Measurements from ENCODE around the gene ZNF684. TPM values are rescaled to one million over a fixed set of nuclear protein-coding genes. Genes with fewer than 3 reads are reported as not detected.
A peak's percentile ranks its signal among the peaks of the same experiment; 100 is the strongest.
"Not testable (repeated sequence)": the region's sequence is repeated elsewhere in the genome, so short reads cannot be mapped to it uniquely, and the experiment has no call there.

ZNF684 gene
- polyA plus RNA-seq (ENCODE audit: insufficient read length) = 3.6 TPM

- peak; percentile 91 for DNase-seq
Observed at GRCh38 chr1:40531381-40532061, at the start of gene ZNF684. ZNF684 (plus strand) TSS chr1:40531637; CDS start chr1:40533167, 1,530 bp downstream.

- no peak for DNase-seq
Observed at GRCh38 chr1:40495315-40495903, 36.0 kb upstream of the ZNF684 start.

DNA sequence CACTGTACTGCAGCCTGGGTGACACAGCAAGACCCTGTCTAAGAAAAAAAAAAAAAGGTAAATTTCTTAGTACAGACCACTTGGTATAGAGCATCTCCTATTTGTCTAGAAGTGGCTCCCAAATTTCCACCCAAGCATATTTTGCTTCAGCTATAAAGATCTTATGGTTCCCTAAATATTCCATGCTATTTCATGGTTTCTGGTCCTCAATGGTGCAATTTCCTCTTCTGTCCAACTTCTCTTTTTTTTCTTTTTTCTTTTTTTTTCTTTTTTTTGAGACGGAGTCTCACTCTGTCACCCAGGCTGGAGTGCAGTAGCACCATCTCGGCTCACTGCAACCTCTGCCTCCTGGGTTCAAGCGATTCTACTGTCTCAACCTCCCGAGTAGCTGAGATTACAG, 28.8 kb upstream of the ZNF684 start:
- DNase-seq = not testable (repeated sequence)

DNA sequence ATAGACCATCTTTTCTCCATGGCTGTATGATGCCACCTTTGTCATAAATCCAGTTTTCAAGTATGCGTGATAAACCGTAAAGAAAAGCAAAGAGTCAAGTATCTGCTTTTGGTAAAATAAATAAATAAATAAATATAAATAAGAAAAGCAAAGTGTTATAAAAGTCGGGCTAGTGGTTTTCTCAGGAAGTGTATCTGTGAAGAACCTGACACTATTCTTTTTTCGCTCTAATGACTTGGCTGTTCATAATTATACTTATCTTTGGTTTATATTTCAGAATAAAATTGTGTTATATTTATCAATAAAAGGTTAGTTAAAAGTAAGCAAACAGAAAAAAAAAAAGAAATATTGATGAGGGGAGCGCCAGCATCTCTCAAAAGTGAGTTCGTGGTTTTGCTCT, 23.5 kb upstream of the ZNF684 start:
- DNase-seq = no peak

- peak; percentile 80 for DNase-seq
Observed at GRCh38 chr1:40508375-40509341, 22.8 kb upstream of the ZNF684 start, which contains the start of gene EXO5. EXO5 (plus strand) TSS chr1:40508767; CDS start chr1:40514545, 5,778 bp downstream.

GRCh38 chr1:40519517-40519916, 11.9 kb upstream of the ZNF684 start:
- DNase-seq = no peak

DNA sequence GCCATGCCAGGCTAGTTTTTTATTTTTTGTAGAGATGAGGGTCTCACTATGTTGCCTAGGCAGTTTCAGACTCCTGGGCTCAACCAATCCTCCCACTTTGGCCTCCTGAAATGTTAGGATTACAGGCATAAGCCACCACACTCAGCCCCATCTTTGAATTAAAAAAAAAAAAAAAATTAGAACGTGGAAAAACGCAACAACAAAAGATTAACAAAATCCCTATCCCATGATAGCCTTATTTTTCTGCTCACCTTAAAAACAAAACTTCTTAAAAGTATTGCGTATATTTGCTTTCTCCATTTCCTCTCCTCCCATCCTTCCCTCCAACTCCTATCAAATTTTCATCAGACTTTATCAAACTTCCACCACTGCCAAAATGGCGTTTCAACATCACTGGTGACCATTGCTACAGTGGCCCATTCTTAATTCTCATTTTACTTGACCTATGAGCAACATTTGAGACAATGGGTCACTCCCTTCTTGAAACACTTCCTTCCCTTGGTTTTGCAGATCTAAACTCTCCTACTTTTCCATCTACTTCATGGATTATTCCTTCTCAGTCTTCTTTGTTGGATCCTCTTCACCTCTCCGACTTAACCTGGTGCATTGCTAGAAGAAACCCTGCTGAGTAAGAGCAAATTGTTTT, 579 bp upstream of the ZNF684 start:
- DNase-seq = no peak

DNA sequence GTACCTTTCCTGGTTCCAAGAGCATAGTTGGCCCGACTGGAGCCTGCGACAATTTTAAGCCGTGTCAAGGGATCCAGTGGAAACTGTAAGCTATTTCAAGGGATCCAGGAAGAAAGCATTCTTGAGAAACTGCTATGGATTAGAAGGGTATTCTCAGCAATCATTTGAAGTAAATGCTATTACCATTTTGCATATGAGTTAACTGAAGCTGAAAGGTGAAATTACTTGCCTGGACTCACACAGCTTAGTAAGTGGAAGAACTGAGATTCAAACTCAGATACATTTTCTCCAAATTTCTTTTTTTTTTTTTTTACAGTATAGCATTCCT, 589 bp downstream of the ZNF684 start:
- DNase-seq = peak; percentile 4

DNA sequence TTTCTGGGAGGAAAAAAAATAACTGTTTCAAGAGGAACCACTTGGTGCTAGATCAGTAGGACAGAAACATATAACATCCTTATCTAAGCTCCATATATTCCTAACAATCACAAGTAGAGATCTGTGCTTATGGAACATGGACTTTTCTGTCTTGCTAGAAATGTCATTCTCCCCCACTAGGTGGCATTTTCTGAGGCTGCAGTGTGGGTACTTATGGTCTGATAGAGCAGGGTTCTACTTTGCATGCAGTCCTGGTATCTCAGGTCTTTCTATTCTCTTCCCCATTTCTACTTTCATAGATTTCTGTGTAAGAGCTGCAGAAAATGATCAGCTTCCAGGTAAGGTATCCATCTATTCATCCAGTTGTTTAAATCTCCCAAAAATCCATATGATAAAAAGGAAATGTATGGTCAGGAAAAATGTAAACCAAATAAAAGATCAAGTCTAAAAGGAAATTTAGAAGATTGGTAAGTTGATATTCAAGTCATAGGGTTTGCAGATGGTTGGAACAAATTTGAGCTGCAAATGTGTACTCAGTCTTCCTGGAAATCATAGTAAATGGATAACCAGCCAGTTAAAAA, 1.5 kb downstream of the ZNF684 start:
- DNase-seq = peak; percentile 9

GRCh38 chr1:40534589-40534988, 3.2 kb downstream of the ZNF684 start:
- no peak for DNase-seq

DNA sequence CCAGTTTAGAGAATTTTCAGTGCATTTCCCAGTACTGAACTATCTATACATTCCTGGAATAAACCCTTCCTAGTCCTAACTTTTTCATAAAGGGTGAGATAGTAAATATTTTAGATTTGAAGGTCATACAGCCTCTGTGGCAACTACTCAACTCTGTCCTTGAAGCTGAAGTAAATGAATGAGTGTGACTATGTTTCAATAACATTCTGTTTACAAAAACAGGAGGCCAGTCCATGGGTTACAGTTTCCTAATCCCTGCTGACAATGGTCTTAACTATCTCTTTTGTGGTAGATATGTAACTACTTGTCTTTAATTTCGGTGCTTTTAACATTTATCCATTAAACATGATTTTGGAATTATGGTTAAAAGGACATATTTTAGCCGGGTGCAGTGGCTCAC, 4.3 kb downstream of the ZNF684 start:
- DNase-seq = no peak

- no peak for DNase-seq
Observed at GRCh38 chr1:40539338-40539737, 7.9 kb downstream of the ZNF684 start.

- no peak for DNase-seq
Observed at GRCh38 chr1:40546957-40547356, 15.5 kb downstream of the ZNF684 start.

DNA sequence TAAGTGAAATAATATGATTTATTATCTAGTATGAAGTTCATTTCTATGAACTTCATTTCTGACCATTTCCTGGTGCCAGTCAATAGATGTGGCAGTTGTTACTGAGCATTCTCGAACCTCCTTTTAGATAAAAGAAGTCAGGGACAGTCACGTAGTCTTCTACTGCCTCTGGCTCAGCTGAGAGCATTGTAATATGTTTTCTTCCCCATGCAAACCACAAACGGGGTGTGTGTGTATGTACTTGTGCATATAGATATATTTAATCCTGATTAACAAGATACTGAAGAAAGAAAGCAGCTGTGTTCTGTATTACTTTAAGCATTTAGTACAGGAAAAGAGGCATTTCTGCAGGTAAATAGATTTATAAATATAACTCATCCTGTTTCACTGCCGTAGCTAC, 21.6 kb downstream of the ZNF684 start:
- DNase-seq = no peak

DNA sequence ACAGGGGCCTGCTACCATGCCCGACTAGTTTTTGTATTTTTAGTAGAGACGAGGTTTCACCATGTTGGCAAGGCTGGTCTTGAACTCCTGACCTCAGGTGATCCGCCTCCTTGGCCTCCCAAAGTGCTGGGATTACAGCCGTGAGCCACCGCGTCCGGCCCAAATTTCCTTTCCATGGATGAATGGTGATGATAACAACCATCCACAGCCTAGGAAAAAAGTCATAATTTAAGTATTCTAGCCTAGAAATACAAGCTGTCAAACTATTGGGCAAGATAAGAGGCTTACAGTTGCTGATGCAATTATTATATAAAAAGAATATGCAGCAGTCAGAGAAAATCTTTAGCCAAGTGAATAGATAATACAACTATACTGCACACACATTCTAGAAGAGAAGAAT, 23.4 kb downstream of the ZNF684 start:
- DNase-seq = not testable (repeated sequence)

DNA sequence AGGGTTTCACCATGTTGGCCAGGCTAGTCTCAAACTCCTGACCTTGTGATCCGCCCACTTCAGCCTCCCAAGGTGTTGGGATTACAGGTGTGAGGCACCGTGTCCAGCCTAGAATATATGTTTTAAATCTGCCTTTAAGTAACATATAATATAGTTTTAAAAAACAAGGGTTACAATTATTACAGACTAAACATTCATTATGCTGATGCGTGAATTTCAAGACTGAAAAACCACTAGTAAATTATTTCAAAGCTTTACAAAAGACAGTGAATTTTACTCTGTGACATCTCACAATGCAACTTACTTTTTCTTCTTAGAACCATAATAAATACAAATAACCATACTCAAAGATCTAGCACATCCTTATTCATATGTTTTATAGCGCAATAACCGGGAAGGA, 24.7 kb downstream of the ZNF684 start:
- DNase-seq = no peak

DNA sequence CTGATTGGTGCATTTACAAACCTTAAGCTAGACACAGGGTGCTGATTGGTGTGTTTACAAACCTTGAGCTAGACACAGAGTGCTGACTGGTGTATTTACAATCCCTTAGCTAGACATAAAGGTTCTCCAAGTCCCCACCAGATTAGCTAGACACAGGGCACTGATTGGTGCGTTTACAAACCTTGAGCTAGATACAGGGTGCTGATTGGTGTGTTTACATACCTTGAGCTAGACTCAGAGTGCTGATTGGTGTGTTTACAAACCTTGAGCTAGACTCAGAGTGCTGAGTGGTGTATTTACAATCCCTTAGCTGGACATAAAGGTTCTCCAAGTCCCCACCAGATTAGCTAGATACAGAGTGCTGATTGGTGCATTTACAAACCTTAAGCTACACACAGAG, 26.8 kb downstream of the ZNF684 start:
- not testable (repeated sequence) for DNase-seq

DNA sequence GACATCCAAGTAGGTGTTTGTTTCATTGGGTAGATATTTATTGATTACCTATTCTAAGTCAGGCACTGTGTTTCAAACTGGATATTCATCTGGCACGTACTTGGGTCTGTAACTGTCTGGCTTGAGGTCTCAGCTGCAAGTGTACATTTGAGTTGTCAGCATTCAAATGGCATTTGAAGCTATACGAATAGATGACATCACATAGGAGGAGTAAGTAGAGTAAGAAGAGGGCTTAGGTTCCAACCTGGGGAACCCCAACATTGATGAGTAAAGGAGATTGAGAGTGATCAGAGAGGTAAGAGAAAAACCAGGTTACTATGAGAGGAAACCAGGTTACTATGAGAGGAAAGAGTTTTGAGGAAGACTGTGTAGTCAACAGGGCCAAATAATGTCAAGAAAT, 30.7 kb downstream of the ZNF684 start:
- DNase-seq = no peak

DNA sequence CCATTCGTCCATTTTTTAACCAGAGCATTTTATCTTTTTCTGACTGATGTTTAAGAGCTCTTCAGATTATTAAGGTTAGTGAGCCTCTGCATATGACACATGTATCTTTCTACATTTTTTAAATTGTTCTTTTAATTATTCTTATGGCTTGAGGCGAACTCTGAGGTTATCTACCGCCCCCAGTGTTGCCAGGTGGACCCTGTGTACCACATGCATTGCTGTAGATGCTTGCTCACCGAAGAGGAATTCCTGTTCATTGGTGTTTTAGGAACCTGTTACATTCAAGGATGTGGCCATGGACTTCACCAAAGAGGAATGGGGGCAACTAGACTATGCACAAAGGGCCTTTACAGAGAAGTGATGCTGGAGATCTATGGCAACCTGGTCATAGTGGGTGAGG, 31.8 kb downstream of the ZNF684 start:
- DNase-seq = no peak

DNA sequence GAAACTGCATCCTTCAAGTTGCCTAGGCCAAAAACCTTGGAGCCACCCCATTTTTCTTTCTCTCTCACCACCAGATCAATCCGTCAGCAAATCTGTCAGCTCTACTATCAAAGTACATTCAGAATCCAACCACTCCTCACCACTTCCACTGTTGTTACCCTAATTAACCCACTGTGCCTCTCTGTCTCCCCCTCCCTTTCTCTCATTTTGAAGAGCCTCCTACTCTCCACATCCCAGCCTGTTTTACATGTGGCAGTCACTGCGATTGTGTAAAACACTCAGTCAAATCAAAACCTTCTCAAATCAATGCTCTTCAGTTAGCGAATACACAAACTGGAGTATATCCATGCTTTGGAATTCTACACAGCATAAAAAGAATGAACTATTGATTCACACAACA, 33.1 kb downstream of the ZNF684 start:
- no peak for DNase-seq

DNA sequence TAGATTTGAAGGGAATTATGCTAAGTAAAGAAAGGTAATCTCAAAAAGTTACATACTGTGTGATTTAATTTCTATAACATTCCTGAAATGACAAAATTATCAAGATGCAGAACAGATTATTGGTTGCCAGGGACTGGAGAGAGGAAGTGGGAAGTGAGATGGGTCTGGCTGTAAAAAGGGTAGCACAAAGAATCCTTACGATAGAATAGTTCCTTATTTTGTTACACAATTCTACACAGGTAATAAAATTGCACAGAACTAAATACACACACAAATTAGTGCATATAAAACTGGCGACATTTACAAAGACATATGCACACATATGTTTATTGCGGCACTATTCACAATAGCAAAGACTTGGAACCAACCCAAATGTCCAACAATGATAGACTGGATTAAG, 33.5 kb downstream of the ZNF684 start:
- DNase-seq = no peak

- no peak for DNase-seq
Observed at GRCh38 chr1:40567825-40568224, 36.4 kb downstream of the ZNF684 start.

Measured in hindlimb muscle (tissue), 1 donor.